Skeletal muscle cell (primary cell): ENCODE data around the gene SAMD4B.

Source experiments
- DNase-seq: peaks from one replicate; pipeline ENCODE4 v3.0.0-alpha.2; 2010; ENCODE audit warnings: low read depth
- H3K4me3 ChIP-seq: 2 replicates; pipeline ENCODE4 v1.5.1; 2011; ENCODE audit warnings: low read depth, mild to moderate bottlenecking, control low read depth, low read length, moderate library complexity

Gene SAMD4B

DNA sequence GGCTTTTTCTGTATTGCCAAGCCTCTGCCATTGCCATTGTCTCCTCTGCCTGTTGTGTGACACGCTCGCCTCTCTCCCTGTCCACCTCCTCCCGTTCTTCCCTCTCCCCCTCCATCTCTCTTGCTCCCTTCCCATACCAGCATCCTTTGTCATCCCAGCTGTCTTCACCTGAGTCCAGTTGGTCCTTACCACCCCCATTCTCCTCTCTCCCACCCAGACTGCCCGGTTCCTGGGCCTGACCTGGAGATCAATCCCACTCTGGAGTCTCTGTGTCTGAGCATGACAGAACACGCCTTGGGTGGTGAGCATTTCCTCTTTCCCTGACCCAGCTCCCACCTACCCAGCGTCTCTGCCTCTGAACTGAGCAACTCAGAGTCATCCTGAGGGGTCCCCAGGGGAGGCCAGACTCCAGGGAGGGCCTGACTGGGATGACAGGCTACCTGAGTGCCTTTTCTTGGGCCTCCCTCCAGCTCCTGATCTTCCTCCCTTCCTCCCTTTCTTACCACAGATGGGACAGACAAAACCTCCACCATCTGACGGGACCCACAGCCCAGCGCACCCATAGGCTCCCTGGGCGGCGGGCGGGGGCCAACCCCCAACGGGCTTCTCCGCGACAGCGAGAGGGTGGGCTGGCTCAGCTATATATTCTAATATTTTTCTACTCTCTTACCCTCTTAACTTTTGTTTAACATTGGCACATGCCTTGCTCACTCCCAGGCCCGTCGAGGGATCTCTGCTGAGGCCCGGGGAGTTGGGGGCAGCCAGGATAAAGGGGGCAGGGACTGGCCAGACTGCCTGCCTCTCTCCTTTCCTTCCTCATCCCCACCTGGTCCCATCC lies 41.0 kb downstream of the SAMD4B start:
- DNase-seq, result no peak
- H3K4me3 ChIP-seq, result no peak overlapping the region

DNA sequence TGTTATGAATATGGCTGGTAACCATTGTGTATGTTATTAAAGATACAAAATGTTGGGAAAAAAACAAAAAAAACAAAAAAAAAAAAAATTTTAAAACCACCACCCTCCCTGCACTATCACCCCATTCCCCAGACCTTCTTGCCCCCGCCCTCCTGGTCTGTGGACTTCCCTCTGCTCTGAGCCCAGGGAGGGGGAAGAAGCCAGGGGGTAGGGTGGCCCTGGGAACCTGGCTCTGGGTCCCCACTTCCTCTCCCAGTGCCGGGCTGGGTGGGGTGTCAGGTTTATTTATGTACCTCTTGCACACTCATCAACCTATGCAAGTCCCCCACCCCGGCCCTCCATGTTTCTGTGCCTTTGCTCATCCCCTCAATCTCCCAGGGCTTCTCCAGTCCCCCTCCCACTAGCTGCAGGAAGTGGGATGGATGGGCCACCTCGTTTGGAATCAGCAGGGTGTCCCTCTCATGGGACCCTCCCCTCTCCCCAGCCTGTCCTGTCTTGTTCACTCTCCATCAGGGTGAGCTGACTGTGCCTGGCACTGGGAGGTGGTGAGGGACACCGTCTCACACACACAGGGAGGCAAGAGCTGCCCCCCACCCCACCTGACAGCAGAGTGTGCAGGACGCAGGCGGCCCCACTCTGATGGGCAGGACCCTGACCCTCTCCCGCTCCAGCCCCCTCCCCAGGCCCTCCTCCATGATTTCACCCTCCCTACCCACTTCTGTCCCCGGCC lies 42.8 kb downstream of the SAMD4B start:
- H3K4me3 ChIP-seq, result no peak overlapping the region
- no peak for DNase-seq

DNA sequence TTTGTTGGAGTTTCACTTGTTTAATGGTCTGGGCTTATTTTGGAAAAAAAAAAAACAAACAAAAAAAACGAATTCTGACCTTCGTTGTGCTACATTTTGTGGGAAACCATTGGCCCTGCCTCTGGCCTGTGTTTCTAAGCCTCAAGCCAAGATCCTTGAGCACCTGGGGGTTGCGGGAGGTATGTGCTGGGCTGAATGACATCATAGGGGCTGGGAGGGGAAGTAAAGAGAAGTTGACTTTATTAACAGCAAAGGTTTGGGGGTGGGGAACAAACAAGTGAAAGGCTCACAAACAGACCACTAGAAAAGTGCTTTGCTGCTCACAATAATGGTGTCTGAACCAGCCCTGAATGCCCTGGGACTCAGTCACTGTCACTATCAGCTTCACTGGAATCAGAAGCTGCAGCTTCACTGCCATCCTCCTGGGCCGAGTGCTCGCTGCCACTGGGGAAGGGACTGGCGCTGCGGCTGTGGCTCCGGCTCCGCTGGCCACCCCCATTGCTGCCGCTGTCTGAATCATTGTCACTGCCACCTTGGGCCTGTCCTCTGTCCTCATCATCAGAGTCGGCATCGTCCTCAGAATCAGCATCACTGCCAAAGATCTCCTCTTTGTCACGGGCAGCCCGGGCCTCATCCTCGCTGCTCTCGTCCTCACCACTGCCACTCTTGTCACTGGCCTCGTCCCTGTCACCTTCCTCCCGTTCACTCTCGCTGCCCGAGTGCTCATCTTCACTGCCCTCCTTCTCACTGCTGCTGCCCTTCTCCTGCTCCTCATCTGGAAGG lies 43.6 kb downstream of the SAMD4B start:
- DNase-seq, result no peak
- no peak overlapping the region for H3K4me3 ChIP-seq

DNA sequence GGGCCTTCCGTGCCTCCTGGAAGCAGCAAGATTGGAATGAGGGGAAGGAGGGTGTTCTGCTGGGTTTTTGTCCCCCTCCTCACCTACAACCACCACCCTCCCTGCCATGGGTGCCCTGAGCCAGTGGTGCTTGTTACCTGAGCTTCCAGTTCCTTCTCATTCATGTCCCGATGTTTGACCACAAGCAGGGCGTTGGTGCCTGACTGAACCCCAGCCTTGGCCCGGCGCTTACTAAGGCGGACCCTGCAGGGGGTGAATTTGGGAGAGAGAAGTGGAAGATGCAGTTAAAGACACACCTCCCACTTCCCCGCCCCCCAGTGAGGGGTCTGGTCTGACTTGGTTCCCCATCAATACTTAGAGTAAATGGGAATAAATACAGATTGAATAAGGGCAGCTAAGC lies 44.3 kb downstream of the SAMD4B start:
- no peak for DNase-seq
- no peak overlapping the region for H3K4me3 ChIP-seq

DNA sequence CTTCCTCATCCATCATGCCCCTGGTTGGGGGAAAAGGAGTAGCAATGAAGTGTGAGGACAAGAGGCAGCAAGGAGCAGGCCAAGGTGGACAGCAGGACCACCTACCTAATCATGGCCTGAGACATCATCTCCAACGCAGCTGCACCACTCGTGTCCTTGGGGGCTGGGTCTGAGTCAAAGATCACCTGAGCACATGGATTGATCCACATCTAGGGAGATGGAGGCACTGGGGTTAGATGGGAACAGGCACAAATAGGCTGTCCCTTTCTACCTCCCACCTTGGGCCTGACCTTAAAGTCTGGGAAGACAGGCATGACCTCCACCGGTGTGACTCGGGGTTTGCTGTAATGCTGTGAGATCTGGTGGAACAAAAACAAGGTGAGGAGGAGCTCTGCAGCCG lies 46.4 kb downstream of the SAMD4B start:
- DNase-seq, result no peak
- no peak overlapping the region for H3K4me3 ChIP-seq

DNA sequence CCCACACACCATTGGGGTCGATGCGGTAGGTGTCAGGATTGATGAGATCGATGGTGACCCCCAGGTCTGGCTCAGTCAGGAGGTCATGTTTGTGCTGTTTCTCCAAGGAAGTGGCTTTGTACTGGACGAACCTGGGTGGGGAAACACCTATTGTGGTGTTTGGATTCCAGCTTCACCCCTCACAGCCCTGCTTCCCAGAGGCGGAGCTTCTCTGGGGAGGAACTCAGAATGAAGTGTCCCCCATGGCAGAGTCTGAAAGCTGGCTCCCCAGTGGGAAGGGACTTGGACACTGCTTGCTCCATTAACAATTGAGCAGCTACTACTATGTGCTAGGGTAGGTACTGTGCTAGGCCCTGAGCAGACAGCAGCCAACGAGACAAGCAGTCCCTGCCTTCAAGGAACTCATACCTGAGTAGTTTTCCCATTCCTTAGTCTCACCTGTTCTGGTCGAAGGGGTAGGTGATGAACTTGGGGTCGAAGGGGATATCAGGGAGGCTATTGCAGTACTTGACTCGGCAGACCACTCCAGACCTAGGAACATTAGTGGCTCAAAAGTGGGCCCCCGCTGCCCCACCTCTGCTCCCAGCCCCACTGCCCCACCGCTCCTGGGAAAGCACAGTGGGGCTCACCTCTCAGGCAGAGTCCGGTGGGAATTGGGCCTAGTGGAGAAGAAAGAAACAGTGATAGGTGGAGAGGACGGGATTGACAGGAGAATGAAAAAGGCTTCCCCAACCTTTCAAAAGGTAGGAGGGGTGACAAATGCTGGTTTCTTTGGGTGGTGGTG lies 47.6 kb downstream of the SAMD4B start:
- DNase-seq, result no peak
- H3K4me3 ChIP-seq, result peak overlapping the region; percentile 72

DNA sequence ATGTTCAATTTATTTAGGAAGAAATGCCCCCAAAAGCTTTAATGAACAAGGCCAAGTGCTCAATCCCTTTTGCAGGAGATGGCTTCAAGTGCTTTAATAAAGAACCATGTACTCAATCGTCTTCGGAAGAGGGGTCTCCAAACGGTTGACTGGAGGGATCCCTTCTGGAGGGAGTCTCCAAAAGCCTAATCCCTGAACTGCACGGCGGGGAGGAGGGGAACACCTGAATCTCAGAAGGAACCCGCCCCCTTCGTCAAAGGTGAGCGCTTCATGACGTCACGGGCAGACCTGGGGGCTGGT lies 48.2 kb downstream of the SAMD4B start:
- no peak for DNase-seq

DNA sequence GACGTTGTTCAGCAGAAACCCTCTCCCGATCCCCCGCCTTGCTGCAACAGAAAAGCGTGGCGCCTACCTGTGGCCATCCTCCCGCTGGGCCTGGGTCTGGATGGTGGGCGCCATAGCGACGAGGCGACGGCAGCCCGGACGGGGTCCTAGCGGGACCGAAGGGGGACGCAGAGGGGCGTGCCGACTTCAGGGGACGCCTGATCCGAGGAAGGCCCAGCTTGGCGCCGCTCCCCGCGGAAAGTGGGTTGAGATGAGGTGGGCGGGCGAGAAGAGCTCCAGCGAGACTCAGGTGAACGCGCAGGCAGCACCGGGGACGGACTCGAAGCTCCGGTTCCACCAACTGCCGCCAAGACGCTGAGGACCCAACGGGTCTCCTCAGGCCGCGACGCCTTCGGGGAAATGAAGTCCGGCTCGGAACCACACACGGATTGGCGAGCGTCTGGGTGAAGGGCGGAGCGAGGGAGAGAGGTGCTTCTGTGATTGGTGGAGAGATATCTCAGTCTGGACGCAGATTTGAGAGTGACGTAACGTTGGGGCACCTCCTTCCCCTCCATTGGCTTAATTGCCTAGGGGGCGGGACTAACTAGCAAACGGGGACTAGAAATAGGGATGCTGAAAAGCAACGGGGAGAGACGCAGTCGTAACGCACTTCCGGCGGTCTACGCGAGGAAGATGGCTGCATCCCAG lies 48.7 kb downstream of the SAMD4B start, which contains the start of the genes MED29 and PAF1:
MED29 (plus strand) TSS at position 628 of the 687 bp plus-strand sequence; CDS start at position 673, 45 bp downstream.
PAF1 (minus strand) TSS at position 356 of the 687 bp plus-strand sequence; CDS start at position 114, 242 bp downstream.
- H3K4me3 ChIP-seq, result peak within 1 kb of the TSS; percentile 72
- peak; percentile 98 for DNase-seq

More for the DNA sequence above, 48.2 kb downstream of the SAMD4B start:
- peak overlapping the region; percentile 72 for H3K4me3 ChIP-seq

DNA sequence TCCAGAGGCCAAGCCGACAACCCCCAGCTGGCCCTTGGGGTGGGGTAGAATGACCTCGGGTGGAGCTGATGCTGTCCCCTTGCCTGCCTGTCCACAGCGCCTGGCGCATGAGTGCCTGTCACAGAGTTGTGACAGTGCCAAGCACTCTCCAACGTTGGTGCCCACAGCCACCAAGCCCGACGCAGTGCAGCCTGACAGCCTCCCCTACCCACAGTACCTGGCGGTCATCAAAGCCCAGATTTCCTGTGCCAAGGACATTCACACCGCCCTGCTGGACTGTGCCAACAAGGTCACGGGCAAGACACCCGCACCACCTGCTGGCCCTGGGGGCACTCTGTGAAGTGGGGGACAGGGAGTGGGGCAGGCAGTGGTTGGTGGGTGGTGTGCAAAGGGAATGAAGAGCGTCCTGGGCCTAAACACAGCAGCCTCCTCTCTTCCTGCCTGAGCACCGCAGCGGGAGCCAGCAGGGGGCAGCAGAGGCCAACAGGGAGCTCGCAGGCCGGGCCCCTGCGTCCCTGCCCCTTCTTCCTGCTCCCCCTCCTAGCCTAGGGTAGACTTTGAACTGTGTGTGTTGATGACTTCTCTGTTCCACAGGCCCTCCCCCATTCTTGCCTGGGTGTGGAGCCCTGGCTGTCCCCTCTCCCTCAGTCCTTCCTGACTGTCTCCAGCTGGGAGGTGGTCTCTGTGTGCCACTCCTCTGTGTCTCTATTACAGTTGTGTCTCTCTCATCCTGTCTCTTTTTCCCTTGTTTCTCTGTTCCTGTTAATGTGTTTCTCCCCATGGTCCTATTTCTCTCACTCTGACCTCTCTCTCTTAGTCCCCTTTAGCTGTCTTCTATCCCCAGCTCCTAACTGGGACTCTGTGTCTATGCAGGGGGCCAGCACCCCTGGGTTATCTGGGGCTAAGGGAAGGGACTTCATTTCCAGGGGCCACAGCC lies 55.4 kb downstream of the SAMD4B start:
- DNase-seq, result no peak
- H3K4me3 ChIP-seq, result no peak overlapping the region

DNA sequence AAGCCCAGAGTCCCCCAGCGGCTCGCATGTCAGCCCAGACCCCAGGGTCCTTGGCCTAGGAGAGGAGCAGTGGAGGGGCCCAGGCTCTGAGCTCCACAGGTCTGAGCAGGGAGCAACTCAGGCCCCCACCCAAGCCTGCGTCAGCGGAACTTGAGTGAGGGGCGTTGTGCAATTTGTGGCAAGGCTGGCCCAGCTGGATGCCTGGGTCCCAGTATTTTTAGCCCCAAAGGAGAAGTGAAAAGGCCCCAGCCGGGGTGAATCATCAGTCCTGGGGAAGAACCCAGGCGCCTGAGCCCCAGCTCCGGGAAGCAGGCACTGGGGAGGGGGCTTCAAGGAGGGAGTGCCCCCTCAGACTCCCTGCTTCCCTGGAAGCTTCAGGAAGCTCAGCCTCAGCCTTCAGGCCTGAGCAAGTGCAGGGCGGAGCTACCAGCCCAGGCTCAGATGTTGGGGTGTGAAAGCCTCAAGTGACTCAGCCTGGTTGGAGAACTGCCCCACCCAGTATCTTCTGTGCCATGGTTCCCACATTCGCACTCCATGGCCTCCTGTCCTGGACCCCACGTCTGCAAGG lies 56.2 kb downstream of the SAMD4B start:
- DNase-seq, result peak; percentile 53
- H3K4me3 ChIP-seq, result no peak overlapping the region

DNA sequence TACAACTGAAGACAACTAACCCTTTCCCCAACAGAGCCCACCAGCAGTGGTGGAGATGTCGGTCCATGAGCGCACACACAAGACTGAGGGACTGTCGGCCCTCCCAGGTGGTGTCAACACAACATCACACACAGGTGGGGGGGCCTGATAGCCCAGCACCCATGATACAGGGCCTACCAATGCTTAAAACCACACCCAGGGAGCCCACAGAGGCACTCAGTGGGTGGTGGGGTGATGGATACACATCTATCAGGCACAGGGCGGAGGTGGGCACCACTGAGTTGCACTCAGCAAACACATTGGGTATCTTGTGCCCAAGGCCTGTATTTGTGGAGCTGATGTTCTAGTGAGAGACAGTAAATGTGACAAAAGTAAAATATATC lies 57.4 kb downstream of the SAMD4B start:
- no peak overlapping the region for H3K4me3 ChIP-seq
- DNase-seq, result no peak

DNA sequence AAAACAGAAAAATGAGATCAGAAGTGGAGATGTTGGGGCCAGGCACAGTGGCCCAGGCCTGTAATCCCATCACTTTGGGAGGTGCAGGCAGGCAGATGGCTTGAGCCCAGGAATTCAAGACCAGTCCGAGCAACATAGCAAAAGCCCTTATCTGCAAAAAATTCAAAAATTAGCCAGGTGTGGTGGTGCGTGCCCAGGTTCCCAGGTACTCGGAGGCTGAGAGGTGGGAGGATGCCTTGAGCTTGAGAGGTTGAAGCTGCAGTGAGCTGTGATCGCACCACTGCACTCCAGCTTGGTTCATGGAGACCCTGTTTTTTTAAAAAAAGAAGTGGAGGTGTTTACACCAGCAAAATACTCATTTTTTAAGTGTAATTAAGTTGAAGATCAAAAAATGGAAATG lies 57.8 kb downstream of the SAMD4B start:
- H3K4me3 ChIP-seq, result no peak overlapping the region
- DNase-seq, result no peak

DNA sequence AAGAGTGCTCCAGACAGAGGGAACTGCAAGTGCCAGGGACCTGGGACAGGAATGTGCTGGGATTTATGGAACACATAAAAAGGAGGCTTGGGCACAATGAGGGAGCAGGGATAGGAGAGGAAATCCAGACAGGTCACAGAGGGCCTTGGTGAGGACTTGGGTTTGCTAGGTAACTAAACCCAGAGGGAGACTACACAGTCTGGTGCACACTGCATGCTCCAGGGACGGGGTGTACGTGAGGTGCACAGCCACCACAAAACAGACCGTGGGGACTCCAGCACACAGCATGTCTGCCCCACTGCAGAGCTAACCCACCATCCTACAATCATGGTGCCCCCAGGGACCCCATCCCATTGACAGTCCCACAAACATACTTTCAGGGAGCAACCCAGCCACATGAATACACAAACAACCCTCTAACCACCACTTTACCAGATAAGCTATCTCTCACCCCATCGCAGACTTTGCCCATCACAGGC lies 58.9 kb downstream of the SAMD4B start:
- H3K4me3 ChIP-seq, result no peak overlapping the region
- DNase-seq, result no peak

DNA sequence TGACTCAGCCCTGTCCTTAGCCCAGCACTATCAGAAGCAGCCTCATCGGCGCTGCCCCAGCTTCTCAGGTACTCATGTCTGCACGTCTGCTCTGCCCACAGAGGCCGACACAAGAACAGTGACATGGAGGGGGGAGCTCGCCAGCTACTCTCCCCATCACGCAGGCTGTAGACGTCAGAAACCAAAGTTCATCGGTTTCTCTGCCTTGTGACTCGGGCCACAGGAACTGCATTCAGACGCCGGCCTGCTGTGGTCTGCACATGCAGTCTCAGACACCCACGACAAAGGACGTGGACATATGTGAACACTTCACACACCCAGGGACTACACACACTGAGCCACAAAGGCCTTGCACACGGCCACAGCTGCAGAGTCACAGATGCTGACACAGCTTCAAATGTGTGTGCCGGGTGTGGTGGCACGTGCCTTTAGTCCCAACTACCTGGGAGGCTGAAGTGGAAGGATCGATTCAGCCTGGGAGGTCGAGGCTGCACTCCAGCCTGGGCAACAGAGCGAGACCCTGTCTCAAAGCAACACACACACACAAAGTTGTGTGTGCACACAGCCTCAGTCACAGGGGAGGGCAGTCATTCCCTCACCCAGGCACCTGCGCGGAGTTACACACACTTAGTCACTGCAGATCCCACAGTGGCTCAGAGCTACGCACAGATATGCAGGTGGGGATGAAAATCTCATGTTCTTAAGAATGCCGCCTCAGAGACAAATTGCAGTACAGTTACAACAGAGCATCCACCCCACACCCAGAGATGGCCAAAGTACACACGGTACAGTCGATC lies 59.5 kb downstream of the SAMD4B start:
- no peak overlapping the region for H3K4me3 ChIP-seq
- DNase-seq, result peak; percentile 72

DNA sequence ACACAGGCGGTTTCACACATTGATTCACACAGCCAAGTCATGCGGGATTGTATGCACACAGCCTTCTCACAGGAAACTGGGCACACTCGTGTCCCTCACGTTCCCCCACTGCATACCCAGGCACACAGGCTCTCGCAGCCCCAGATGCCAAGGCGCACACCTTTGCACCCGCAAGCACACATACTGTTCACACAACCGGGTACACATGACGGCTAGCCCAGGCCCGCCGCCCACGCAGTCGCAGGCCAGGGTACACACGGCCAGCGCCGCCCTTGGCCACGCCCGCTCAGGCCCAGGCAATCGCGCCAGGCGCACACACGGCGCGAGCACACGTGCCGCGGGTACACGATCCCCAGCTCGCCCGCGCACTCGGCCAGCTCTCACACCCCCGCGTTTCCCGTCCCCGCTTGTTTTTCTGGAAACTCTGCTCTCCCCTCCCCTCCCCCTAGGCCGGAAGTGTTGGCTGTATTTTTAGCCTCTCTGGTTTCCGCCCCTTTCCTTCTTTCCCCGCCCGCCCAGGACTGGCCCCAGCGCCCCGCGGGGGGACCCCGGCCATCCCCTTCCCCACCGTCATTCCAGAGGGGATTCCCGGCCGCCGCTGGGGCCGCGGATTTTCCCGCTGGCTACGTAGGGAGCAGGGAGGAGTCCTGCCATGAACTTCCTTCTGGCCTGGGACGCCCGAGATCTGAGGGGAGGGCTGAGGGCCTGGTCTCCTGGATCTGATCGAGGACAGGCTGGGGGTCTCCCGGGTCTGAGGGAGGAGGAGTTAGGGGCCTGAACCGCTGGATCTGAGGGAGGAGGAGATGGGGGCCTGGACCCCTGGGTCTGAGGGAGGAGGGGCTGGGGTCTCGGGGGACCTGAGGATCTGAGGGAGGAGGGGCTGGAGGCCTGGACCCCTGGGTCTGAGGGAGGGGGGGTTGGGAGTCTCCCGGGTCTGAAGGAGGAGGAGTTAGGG lies 60.4 kb downstream of the SAMD4B start:
- peak; percentile 79 for DNase-seq
- peak overlapping the region; percentile 40 for H3K4me3 ChIP-seq
